Measurements from ENCODE around the gene EIF3A.

EIF3A gene

GRCh38 chr10:119022846-119023552, 57.6 kb downstream of the EIF3A start:
- no peak for DNase-seq (ENCODE audit: low read depth)
- no peak overlapping the region for H3K4me3 ChIP-seq (ENCODE audit: low read depth, low read length)

DNA sequence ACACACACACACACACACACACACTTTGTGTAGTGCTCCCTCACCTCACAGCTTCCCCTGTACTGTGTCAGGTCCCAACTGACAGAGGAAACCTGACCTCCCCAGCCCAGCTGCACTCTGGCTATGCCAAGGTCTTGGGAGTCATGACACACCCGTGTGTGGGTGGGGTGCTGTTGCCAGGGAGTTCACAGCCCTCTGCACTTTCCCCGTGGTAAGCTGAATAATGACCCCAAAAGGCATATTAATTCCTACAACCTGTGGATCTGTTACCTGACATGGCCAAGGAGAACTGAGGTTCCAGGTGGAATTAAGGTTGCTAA, 60.0 kb downstream of the EIF3A start:
- DNase-seq (ENCODE audit: low read depth): no peak
- TF ChIP-seq, protein P1, sequence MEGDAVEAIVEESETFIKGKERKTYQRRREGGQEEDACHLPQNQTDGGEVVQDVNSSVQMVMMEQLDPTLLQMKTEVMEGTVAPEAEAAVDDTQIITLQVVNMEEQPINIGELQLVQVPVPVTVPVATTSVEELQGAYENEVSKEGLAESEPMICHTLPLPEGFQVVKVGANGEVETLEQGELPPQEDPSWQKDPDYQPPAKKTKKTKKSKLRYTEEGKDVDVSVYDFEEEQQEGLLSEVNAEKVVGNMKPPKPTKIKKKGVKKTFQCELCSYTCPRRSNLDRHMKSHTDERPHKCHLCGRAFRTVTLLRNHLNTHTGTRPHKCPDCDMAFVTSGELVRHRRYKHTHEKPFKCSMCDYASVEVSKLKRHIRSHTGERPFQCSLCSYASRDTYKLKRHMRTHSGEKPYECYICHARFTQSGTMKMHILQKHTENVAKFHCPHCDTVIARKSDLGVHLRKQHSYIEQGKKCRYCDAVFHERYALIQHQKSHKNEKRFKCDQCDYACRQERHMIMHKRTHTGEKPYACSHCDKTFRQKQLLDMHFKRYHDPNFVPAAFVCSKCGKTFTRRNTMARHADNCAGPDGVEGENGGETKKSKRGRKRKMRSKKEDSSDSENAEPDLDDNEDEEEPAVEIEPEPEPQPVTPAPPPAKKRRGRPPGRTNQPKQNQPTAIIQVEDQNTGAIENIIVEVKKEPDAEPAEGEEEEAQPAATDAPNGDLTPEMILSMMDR (IDR thresholded peaks at IDR 0.05; ENCODE audit: insufficient read depth, low read depth, low read length, missing control alignments): no peak

More at GRCh38 chr10:119022846-119023552, 57.6 kb downstream of the EIF3A start:
- TF ChIP-seq, protein P1 (IDR thresholded peaks at IDR 0.05; ENCODE audit: insufficient read depth, low read depth, low read length, missing control alignments): no peak

GRCh38 chr10:119007211-119007574, 73.4 kb downstream of the EIF3A start:
- TF ChIP-seq, protein P1 (IDR thresholded peaks at IDR 0.05; ENCODE audit: insufficient read depth, low read depth, low read length, missing control alignments): no peak
- DNase-seq (ENCODE audit: low read depth): no peak

More for the DNA sequence above, 60.0 kb downstream of the EIF3A start:
- no peak overlapping the region for H3K4me3 ChIP-seq (ENCODE audit: low read depth, low read length)

DNA sequence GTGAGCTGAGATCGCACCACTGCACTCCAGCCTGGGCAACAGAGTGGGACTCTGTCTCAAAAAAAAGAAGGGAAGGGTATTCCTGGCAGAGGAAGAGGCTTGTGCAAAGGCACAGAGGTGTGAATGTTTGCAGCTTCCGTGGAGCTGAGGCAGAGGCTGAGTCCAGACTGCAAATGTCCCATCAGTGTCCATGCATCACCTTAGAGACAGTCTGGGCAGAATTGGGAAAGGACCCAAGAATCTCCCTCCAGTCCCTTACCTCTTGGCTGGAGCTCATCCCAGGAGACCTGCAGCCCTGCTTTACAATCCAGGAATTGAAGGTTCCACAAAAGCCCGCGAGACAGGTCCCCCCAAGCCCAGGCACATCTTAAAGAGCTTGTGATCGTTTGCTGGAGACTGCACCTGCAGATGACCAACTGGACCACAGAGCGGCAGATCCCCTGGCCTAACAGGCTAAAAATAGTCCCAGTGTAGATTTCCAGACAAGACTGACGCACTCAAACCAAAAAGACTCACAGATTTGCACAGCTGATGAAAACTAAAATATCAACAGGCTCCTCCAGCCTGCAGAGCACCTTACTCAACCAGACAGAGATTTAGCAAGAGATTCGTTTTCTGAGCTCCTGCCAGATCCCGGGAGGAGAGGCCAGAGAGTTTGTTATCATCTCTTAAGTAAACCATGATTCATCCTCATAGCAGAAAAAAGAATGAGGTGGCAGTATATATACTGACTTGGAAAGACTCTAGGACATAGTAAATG, 74.0 kb downstream of the EIF3A start:
- TF ChIP-seq, protein P1 (IDR thresholded peaks at IDR 0.05; ENCODE audit: insufficient read depth, low read depth, low read length, missing control alignments): no peak
- DNase-seq (ENCODE audit: low read depth): no peak
- no peak overlapping the region for H3K4me3 ChIP-seq (ENCODE audit: low read depth, low read length)

More at GRCh38 chr10:119007211-119007574, 73.4 kb downstream of the EIF3A start:
- no peak overlapping the region for H3K4me3 ChIP-seq (ENCODE audit: low read depth, low read length)

DNA sequence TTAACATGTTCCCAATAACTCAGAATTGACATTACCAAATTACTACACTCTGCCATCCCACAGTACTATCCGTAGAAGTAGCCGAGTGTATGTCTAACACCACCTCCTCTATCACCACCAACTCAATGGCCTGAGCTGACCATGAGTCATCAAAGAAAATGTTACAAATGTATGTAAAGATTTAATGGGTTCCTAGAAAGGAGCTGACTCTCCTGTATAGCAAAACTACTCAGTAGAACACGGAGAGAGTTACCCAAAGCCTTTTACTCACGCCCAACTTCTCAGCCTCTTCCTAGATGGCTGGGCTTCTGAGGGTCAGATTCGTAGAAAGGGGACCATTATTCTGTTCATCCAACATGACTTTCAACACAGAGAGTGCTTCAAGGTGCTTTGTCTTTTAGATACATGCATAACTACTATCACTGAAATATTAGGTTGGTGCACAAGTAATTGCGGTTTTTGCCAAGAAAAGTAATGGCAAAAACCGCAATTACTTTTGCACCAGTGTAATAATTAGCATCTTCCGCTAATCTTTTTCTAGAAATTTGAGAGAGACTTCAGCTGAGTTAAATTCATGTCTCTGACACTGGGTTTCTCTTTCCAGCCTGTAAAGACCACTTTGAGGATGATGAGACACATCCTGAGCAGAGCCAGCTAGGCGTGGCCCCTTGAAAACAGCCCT, 75.1 kb downstream of the EIF3A start:
- no peak overlapping the region for H3K4me3 ChIP-seq (ENCODE audit: low read depth, low read length)
- DNase-seq (ENCODE audit: low read depth): no peak
- TF ChIP-seq, protein P1 (IDR thresholded peaks at IDR 0.05; ENCODE audit: insufficient read depth, low read depth, low read length, missing control alignments): no peak

DNA sequence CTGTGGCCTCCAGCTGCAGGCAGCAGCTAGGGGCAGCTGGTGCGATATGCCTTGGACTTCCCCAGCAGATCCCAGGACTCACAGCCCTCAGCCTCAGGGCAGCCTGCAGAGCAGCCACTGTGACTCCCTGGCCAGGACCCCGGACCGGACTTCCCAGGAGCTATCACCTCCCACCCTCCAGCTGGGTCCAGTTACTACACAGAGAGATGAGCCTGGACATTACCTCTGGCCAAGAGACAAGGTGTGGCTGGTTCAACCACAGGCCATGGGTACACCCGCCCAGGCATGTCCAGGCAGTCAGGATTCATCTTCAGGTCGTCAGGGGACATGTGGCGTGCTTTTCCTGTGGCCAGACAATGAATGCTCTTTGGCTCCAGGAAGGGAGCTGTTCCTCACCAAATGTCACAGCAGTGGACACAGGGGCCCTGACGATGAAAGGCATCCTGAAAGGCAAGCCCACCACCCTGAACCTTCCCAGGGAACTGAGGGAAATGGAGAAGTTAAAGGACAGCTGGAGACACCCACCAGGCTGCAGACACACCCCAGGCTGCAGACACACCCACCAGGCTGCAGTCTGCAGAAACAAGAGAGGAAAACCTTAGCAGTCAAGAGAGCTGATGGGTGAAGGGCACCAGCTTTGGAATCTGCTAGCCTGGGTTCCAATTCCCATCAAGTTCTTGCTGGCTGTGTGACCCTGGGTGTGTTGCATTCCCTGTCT, 76.9 kb downstream of the EIF3A start:
- no peak overlapping the region for H3K4me3 ChIP-seq (ENCODE audit: low read depth, low read length)
- DNase-seq (ENCODE audit: low read depth): no peak
- TF ChIP-seq, protein P1 (IDR thresholded peaks at IDR 0.05; ENCODE audit: insufficient read depth, low read depth, low read length, missing control alignments): no peak
